Body of pancreas (tissue), 4 donors: ENCODE measurements around the gene MRRF.

Experiments
- CTCF ChIP-seq, 7 experiments: fragments of 450-650 bp in 4 of 7; fragments of 200-600 bp in 3 of 7; sonication (generic) in 3 of 7; IDR thresholded peaks; one replicate each; pipeline ENCODE4 v1.5.1; 2016 to 2019; ENCODE audit warnings: antibody characterized with exemption in 7 of 7
- POLR2A ChIP-seq, 3 donors: fragments of 450-650 bp; IDR thresholded peaks; one replicate each; pipeline ENCODE4 v1.6.1; 2016; ENCODE audit warnings: antibody characterized with exemption in 3 of 3, mild to moderate bottlenecking in 2 of 3

GRCh38 chr9:122339579-122339978 lies 74.9 kb downstream of the MRRF start:
- TF ChIP-seq CTCF (IDR thresholded peaks at IDR 0.05), result no peak
- no peak for TF ChIP-seq POLR2A (IDR thresholded peaks at IDR 0.05)
